Motor neuron (in vitro differentiated cells): Measurements from ENCODE around the gene LRMDA. TPM values are rescaled to one million over a fixed set of nuclear protein-coding genes. Genes with fewer than 3 reads are reported as not detected.

Source experiments
- ATAC-seq, 8 experiments: fragments of 200-7000 bp; cut with Tn5 transposase; replicated peaks in 6 of 8; 2 replicates each; pipeline ENCODE4 v1.8.0; 2021; ENCODE audit warnings: mild to moderate bottlenecking in 8 of 8, moderate library complexity in 8 of 8
- H3K27ac ChIP-seq, 2 donors: fragments of 250-450 bp; sonication (Bioruptor Pico); 2 replicates each; pipeline ENCODE4 v1.9.0; 2021; ENCODE audit warnings: antibody characterized with exemption in 2 of 2, mild to moderate bottlenecking in 2 of 2, moderate library complexity in 1 of 2
- H3K4me1 ChIP-seq, 2 donors: fragments of 250-450 bp; sonication (Bioruptor Pico); replicated peaks in 1 of 2; 2 replicates each; pipeline ENCODE4 v1.6.1; 2021; ENCODE audit warnings: antibody characterized with exemption in 2 of 2, mild to moderate bottlenecking in 2 of 2, moderate library complexity in 1 of 2
- H3K4me3 ChIP-seq, 5 donors: fragments of 250-450 bp; sonication (Bioruptor Pico); 2 replicates each; pipeline ENCODE4 v1.9.0; 2021; ENCODE audit warnings: antibody characterized with exemption in 5 of 5, mild to moderate bottlenecking in 5 of 5, moderate library complexity in 4 of 5
- WGBS, 10 experiments: fragments of 450-650 bp; shearing (Covaris generic); methylation state at CpG; one replicate each; pipeline ENCODE4 v1.0.0; 2022; 5-methylcytosine and 5-hydroxymethylcytosine counted together
- in situ Hi-C, 9 experiments: fragments of 400-800 bp; cut with MboI; loops; one replicate each; pipeline ENCODE4 v1.15.0; 2021; ENCODE audit warnings: low sequenced_read_pairs in 9 of 9, low pct_unique_long_range_greater_than_20kb in 2 of 9; ENCODE audit not compliant: unreplicated experiment in 9 of 9
- total RNA-seq, 8 experiments: library from RNA; unstranded; fragments of 300-600 nt; gene quantifications; 2 replicates each; pipeline versions ENCODE4 v1.2.3 to v1.2.4, GENCODE V29; 2022

The LRMDA gene
- total RNA-seq, 8 experiments from 2014 or later, result 0.85 to 5.4 (median 2.2) TPM; not detected in 1

GRCh38 chr10:76195654-76196390 lies 764.4 kb downstream of the LRMDA start:
- Histone ChIP-seq H3K4me3 (no peak overlapping the region), H3K27ac (no peak overlapping the region), H3K4me1 (peaks cover 19 to 33% of the 10 kb centered on the region in 2 donors)
- 0 to 80% (median 46%) methylated on average over 1 to 3 of the region's 3 CpGs for WGBS, 10 experiments
- in situ Hi-C loops, result no loop called here
- ATAC-seq, result no peak

- in situ Hi-C loops, result no loop called here
- no peak overlapping the region for H3K4me3 ChIP-seq
- WGBS, 10 experiments, result 54 to 100% (median 87%) methylated on average over 1 to 4 of the region's 4 CpGs; no CpG with 5 or more reads in 1 of the 10 experiments
- ATAC-seq, result no peak
- H3K4me1 ChIP-seq, result peaks cover 5 to 27% of the 10 kb centered on the region in 2 donors
- no peak overlapping the region for H3K27ac ChIP-seq
Measured at GRCh38 chr10:76197293-76197692, 765.9 kb downstream of the LRMDA start.

- Histone ChIP-seq H3K4me3 (no peak overlapping the region), H3K27ac (no peak overlapping the region), H3K4me1 (peaks cover 13 to 27% of the 10 kb centered on the region in 2 donors)
- WGBS, 10 experiments, result 20 to 96% (median 79%) methylated on average over 1 to 4 of the region's 4 CpGs; no CpG with 5 or more reads in 2 of the 10 experiments
- peak in 5 of 8 experiments; percentile 50 to 89 (median 81) for ATAC-seq
- in situ Hi-C loops, result no loop called here
Measured at GRCh38 chr10:76198287-76199035, 767.0 kb downstream of the LRMDA start.

- Histone ChIP-seq H3K4me3 (no peak overlapping the region), H3K4me1 (peaks cover 12 to 13% of the 10 kb centered on the region in 2 donors), H3K27ac (no peak overlapping the region)
- peak in 1 of 8 experiments; percentile 36 for ATAC-seq
- in situ Hi-C loops, result no loop called here
- WGBS, 10 experiments, result 36 to 100% (median 88%) methylated on average over 1 to 4 of the region's 4 CpGs; no CpG with 5 or more reads in 1 of the 10 experiments
Measured at GRCh38 chr10:76201962-76202361, 770.5 kb downstream of the LRMDA start.

- Histone ChIP-seq H3K4me3 (no peak overlapping the region), H3K27ac (no peak overlapping the region), H3K4me1 (peaks cover 9 to 13% of the 10 kb centered on the region in 2 donors)
- WGBS, 10 experiments, result 0 to 71% (median 57%) methylated on average over 1 of the region's 1 CpG; no CpG with 5 or more reads in 3 of the 10 experiments
- peak in 4 of 8 experiments; percentile 15 to 72 (median 56) for ATAC-seq
- in situ Hi-C loops, result no loop called here
Measured at GRCh38 chr10:76202777-76203176, 771.4 kb downstream of the LRMDA start.

- ATAC-seq, result no peak
- peaks cover 0 to 8% of the 10 kb centered on the region in 2 donors for H3K4me1 ChIP-seq
- no peak overlapping the region for H3K27ac ChIP-seq
- in situ Hi-C loops, result no loop called here
- WGBS, 10 experiments, result 0 to 100% (median 70%) methylated on average over 1 to 2 of the region's 2 CpGs; no CpG with 5 or more reads in 1 of the 10 experiments
- H3K4me3 ChIP-seq, result no peak overlapping the region
Measured at GRCh38 chr10:76205361-76205760, 773.9 kb downstream of the LRMDA start.

- no peak overlapping the region for H3K4me3 ChIP-seq
- in situ Hi-C loops, result no loop called here
Measured at GRCh38 chr10:76206797-76207352, 775.5 kb downstream of the LRMDA start.

GRCh38 chr10:76209135-76209534 lies 777.7 kb downstream of the LRMDA start:
- peak in 7 of 8 experiments; percentile 49 to 92 (median 65) for ATAC-seq
- Histone ChIP-seq H3K4me1 (no peaks in the 10 kb centered on the region), H3K27ac (no peak overlapping the region), H3K4me3 (no peak overlapping the region)
- in situ Hi-C loops, result no loop called here
- 48 to 89% (median 70%) methylated on average over 1 to 4 of the region's 5 CpGs; no CpG with 5 or more reads in 1 of the 10 experiments for WGBS, 10 experiments

More at GRCh38 chr10:76206797-76207352, 775.5 kb downstream of the LRMDA start:
- no peak for ATAC-seq
- Histone ChIP-seq H3K4me1 (peaks cover 0 to 8% of the 10 kb centered on the region in 2 donors), H3K27ac (no peak overlapping the region)
- 91 to 100% (median 95%) methylated on average over 1 to 8 of the region's 8 CpGs; no CpG with 5 or more reads in 1 of the 10 experiments for WGBS, 10 experiments

GRCh38 chr10:76210211-76210610 lies 778.8 kb downstream of the LRMDA start:
- no peaks in the 10 kb centered on the region for H3K4me1 ChIP-seq
- 4 to 100% (median 78%) methylated on average over 1 to 3 of the region's 3 CpGs; no CpG with 5 or more reads in 2 of the 10 experiments for WGBS, 10 experiments
- ATAC-seq, result peak in 3 of 8 experiments; percentile 82 to 88 (median 85)
- no peak overlapping the region for H3K27ac ChIP-seq
- H3K4me3 ChIP-seq, result no peak overlapping the region
- in situ Hi-C loops, result no loop called here

- in situ Hi-C loops, result no loop called here
- H3K4me3 ChIP-seq, result no peak overlapping the region
- WGBS, 10 experiments, result 67 to 100% (median 100%) methylated on average over 1 of the region's 1 CpG; no CpG with 5 or more reads in 2 of the 10 experiments
- H3K4me1 ChIP-seq, result no peaks in the 10 kb centered on the region
- H3K27ac ChIP-seq, result no peak overlapping the region
- ATAC-seq, result no peak
Measured at GRCh38 chr10:76211691-76212090, 780.3 kb downstream of the LRMDA start.

GRCh38 chr10:76213876-76214275 lies 782.5 kb downstream of the LRMDA start:
- in situ Hi-C loops, result no loop called here
- no peak overlapping the region for H3K27ac ChIP-seq
- ATAC-seq, result no peak
- H3K4me3 ChIP-seq, result no peak overlapping the region
- 40 to 100% (median 96%) methylated on average over 1 to 2 of the region's 2 CpGs; no CpG with 5 or more reads in 2 of the 10 experiments for WGBS, 10 experiments
- H3K4me1 ChIP-seq, result peaks cover 0 to 8% of the 10 kb centered on the region in 2 donors

- H3K4me1 ChIP-seq, result peaks cover 0 to 8% of the 10 kb centered on the region in 2 donors
- 20 to 100% (median 56%) methylated on average over 1 to 5 of the region's 6 CpGs for WGBS, 10 experiments
- no peak overlapping the region for H3K4me3 ChIP-seq
- peak in 4 of 8 experiments; percentile 51 to 83 (median 70) for ATAC-seq
- H3K27ac ChIP-seq, result no peak overlapping the region
- in situ Hi-C loops, result no loop called here
Measured at GRCh38 chr10:76218035-76218434, 786.6 kb downstream of the LRMDA start.

- Histone ChIP-seq H3K4me1 (peaks cover 7 to 8% of the 10 kb centered on the region in 2 donors), H3K27ac (no peak overlapping the region), H3K4me3 (no peak overlapping the region)
- ATAC-seq, result no peak
- in situ Hi-C loops, result no loop called here
- 70 to 100% (median 100%) methylated on average over 1 to 5 of the region's 5 CpGs; no CpG with 5 or more reads in 3 of the 10 experiments for WGBS, 10 experiments
Measured at GRCh38 chr10:76229341-76229740, 797.9 kb downstream of the LRMDA start.
